IMR-90 (cell line): ENCODE data around the gene BECN2. TPM values are rescaled to one million over a fixed set of nuclear protein-coding genes. Genes with fewer than 3 reads are reported as not detected.

Experiments used
- ATAC-seq: fragments of 200-7000 bp; cut with Tn5 transposase; 2 replicates; pipeline ENCODE4 v1.9.1; 2020; ENCODE audit warnings: low read depth, mild to moderate bottlenecking, moderate library complexity
- BruUV-seq: library from RNA; stranded (reverse); fragments of 400-500 nt; replicated peaks from 2 replicates; lab custom pipeline; 2021; lab: Mats Ljungman, UMichigan
- CTCF ChIA-PET: fragments of 300-600 bp; formaldehyde crosslinking; extraction: SDS; loops from one replicate; lab custom pipeline; 2021; ENCODE audit warnings: antibody characterized with exemption; lab: Yijun Ruan, JAX
- POLR2A ChIA-PET: fragments of 300-600 bp; sonication (Branson Sonifier 250); formaldehyde crosslinking; loops from one replicate; lab custom pipeline; 2022; ENCODE audit warnings: antibody characterized with exemption; ENCODE audit not compliant: unreplicated experiment; lab: Charles Lee
- DNase-seq: peaks from one replicate; pipeline ENCODE4 v3.0.0; 2013
- H2AFZ ChIP-seq: replicated peaks from 2 replicates; pipeline ENCODE3; 2013; ENCODE audit warnings: low read length, mild to moderate bottlenecking; ENCODE audit not compliant: poor library complexity
- H2AK5ac ChIP-seq: 2 replicates; pipeline ENCODE4 v1.6.1; 2013; ENCODE audit warnings: low read depth, low read length, inconsistent platforms
- H2AK9ac ChIP-seq: replicated peaks from 2 replicates; pipeline ENCODE3; 2013; ENCODE audit warnings: mild to moderate bottlenecking, low read depth, low read length, moderate library complexity; ENCODE audit not compliant: poor library complexity
- H2BK120ac ChIP-seq: 2 replicates; pipeline ENCODE4 v1.6.1; 2013; ENCODE audit warnings: low read depth, low read length, inconsistent platforms
- H2BK15ac ChIP-seq: 3 replicates; pipeline ENCODE4 v1.6.1; 2013; ENCODE audit warnings: low read depth, low read length, inconsistent platforms
- H2BK20ac ChIP-seq: 2 replicates; pipeline ENCODE4 v1.6.1; 2013; ENCODE audit warnings: low read depth, mild to moderate bottlenecking, inconsistent platforms, low read length, moderate library complexity
- H2BK5ac ChIP-seq: 2 replicates; pipeline ENCODE4 v1.6.1; 2013; ENCODE audit warnings: mild to moderate bottlenecking, low read depth, low read length, inconsistent platforms; ENCODE audit not compliant: poor library complexity, severe bottlenecking
- H3K14ac ChIP-seq: replicated peaks from 2 replicates; pipeline ENCODE4 v1.6.1; 2013; ENCODE audit warnings: low read depth, low read length, inconsistent platforms
- H3K18ac ChIP-seq: 2 replicates; pipeline ENCODE4 v1.6.1; 2013; ENCODE audit warnings: low read depth, low read length, control low read depth
- H3K23ac ChIP-seq: 2 replicates; pipeline ENCODE4 v1.6.1; 2013; ENCODE audit warnings: low read depth, low read length, inconsistent platforms
- H3K27ac ChIP-seq: 2 replicates; pipeline ENCODE4 v1.5.1; 2013; ENCODE audit warnings: mild to moderate bottlenecking, control low read depth, low read length; ENCODE audit not compliant: insufficient read depth
- H3K27me3 ChIP-seq: 2 replicates; pipeline ENCODE4 v1.6.1; 2013; ENCODE audit warnings: low read length; ENCODE audit not compliant: control insufficient read depth, insufficient read depth
- H3K36me3 ChIP-seq: 2 replicates; pipeline ENCODE4 v1.6.1; 2013; ENCODE audit warnings: low read length, mixed read lengths; ENCODE audit not compliant: control insufficient read depth, insufficient read depth
- H3K4ac ChIP-seq: 2 replicates; pipeline ENCODE4 v1.6.1; 2013; ENCODE audit warnings: low read depth, low read length, inconsistent platforms
- H3K4me1 ChIP-seq: 2 replicates; pipeline ENCODE4 v1.6.1; 2013; ENCODE audit warnings: low read length, mixed read lengths; ENCODE audit not compliant: control insufficient read depth, insufficient read depth
- H3K4me2 ChIP-seq: 2 replicates; pipeline ENCODE4 v1.6.1; 2013; ENCODE audit warnings: low read depth, mild to moderate bottlenecking, control low read depth, low read length, moderate library complexity
- H3K4me3 ChIP-seq: 2 replicates; pipeline ENCODE4 v1.5.1; 2013; ENCODE audit warnings: low read depth, mild to moderate bottlenecking, control low read depth, low read length, moderate library complexity; ENCODE audit not compliant: insufficient read depth
- H3K56ac ChIP-seq: 2 replicates; pipeline ENCODE4 v1.6.1; 2013; ENCODE audit warnings: low read length, inconsistent platforms; ENCODE audit not compliant: insufficient read depth; ENCODE audit errors: extremely low read depth
- H3K79me1 ChIP-seq, 2 experiments: 2 replicates each; pipeline ENCODE4 v1.6.1; 2013; ENCODE audit warnings: low read length in 2 of 2, inconsistent platforms in 1 of 2, low read depth in 1 of 2
- H3K9ac ChIP-seq: 2 replicates; pipeline ENCODE4 v1.6.1; 2013; ENCODE audit warnings: low read depth, low read length, control low read depth
- H3K9me1 ChIP-seq: 2 replicates; pipeline ENCODE4 v1.6.1; 2013; ENCODE audit warnings: low read length, inconsistent platforms; ENCODE audit not compliant: insufficient read depth
- H3K9me3 ChIP-seq: 2 replicates; pipeline ENCODE4 v1.6.1; 2013; ENCODE audit warnings: low read length; ENCODE audit not compliant: control insufficient read depth, insufficient read depth
- H4K20me1 ChIP-seq: 2 replicates; pipeline ENCODE4 v1.6.1; 2013; ENCODE audit warnings: low read length, inconsistent platforms; ENCODE audit not compliant: insufficient read depth
- H4K5ac ChIP-seq: 2 replicates; pipeline ENCODE4 v1.6.1; 2013; ENCODE audit warnings: mild to moderate bottlenecking, low read depth, low read length, control low read depth
- H4K8ac ChIP-seq, 2 experiments: 2 replicates each; pipeline ENCODE4 v1.6.1; 2013; ENCODE audit warnings: low read depth in 2 of 2, low read length in 2 of 2, control low read depth in 1 of 2, inconsistent platforms in 1 of 2
- H4K91ac ChIP-seq: 2 replicates; pipeline ENCODE4 v1.6.1; 2013; ENCODE audit warnings: low read depth, low read length, inconsistent platforms; ENCODE audit not compliant: insufficient read depth
- BHLHE40 ChIP-seq: fragments of 150-350 bp; IDR thresholded peaks from 2 replicates; pipeline ENCODE4 v1.6.1; 2016; ENCODE audit warnings: mild to moderate bottlenecking, low read depth, low read length
- CEBPB ChIP-seq: IDR thresholded peaks from 2 replicates; pipeline ENCODE4 v1.6.1; 2012; ENCODE audit warnings: low read depth, low read length, improper control_type of control experiment
- CHD1 ChIP-seq: IDR thresholded peaks from 2 replicates; pipeline ENCODE4 v1.6.1; 2012; ENCODE audit warnings: low read depth, low read length, improper control_type of control experiment
- FOS ChIP-seq: fragments of 150-350 bp; IDR thresholded peaks from 2 replicates; pipeline ENCODE4 v1.6.1; 2016; ENCODE audit warnings: low read depth, low read length
- MAFK ChIP-seq: IDR thresholded peaks from 2 replicates; pipeline ENCODE4 v1.6.1; 2012; ENCODE audit warnings: low read depth, low read length, improper control_type of control experiment
- MAZ ChIP-seq: IDR thresholded peaks from 2 replicates; pipeline ENCODE4 v1.6.1; 2012; ENCODE audit warnings: low read depth, mild to moderate bottlenecking, low read length, improper control_type of control experiment, moderate library complexity, borderline replicate concordance
- MXI1 ChIP-seq: IDR thresholded peaks from 2 replicates; pipeline ENCODE4 v1.6.1; 2012; ENCODE audit warnings: low read depth, mild to moderate bottlenecking, low read length, moderate library complexity, borderline replicate concordance
- NFE2L2 ChIP-seq: fragments of 150-350 bp; IDR thresholded peaks from 2 replicates; pipeline ENCODE4 v1.6.1; 2016; ENCODE audit warnings: low read depth, mild to moderate bottlenecking, low read length
- POLR2A ChIP-seq: IDR thresholded peaks from 2 replicates; pipeline ENCODE4 v1.6.1; 2012; ENCODE audit warnings: mild to moderate bottlenecking, low read depth, low read length
- RAD21 ChIP-seq: IDR thresholded peaks from 2 replicates; pipeline ENCODE4 v1.6.1; 2012; ENCODE audit warnings: low read length, improper control_type of control experiment
- RCOR1 ChIP-seq: IDR thresholded peaks from 2 replicates; pipeline ENCODE4 v1.6.1; 2012; ENCODE audit warnings: mild to moderate bottlenecking, low read length, improper control_type of control experiment; ENCODE audit not compliant: insufficient replicate concordance
- RFX5 ChIP-seq: IDR thresholded peaks from 2 replicates; pipeline ENCODE4 v1.8.0; 2012; ENCODE audit warnings: low read depth, mild to moderate bottlenecking, low read length, moderate library complexity
- SMC3 ChIP-seq: fragments of 150-350 bp; IDR thresholded peaks from 2 replicates; pipeline ENCODE4 v1.6.1; 2016; ENCODE audit warnings: low read depth, mild to moderate bottlenecking, antibody characterized with exemption, low read length, moderate library complexity
- WGBS, 2 experiments: methylation state at CpG; one replicate each; pipeline versions ENCODE4 v1.1.5 to v1.1.7; 2013; ENCODE audit warnings: missing lambda C conversion rate in 2 of 2; ENCODE audit not compliant: insufficient read length in 1 of 2; ENCODE audit errors: extremely low coverage in 2 of 2; 5-methylcytosine and 5-hydroxymethylcytosine counted together
- dilution Hi-C: fragments of 300-500 bp; cut with HindIII; formaldehyde crosslinking; loops from one replicate; pipeline ENCODE4 v1.14.3; 2018; ENCODE audit warnings: low sequenced_read_pairs; ENCODE audit not compliant: unreplicated experiment
- in situ Hi-C: fragments of 300-500 bp; cut with MboI; formaldehyde crosslinking; loops from 3 replicates; pipeline ENCODE4 v1.14.3; 2019; ENCODE audit warnings: low sequenced_read_pairs, inconsistent platforms, mixed read lengths
- intact Hi-C: fragments of 100-400 bp; cut with micrococcal nuclease; formaldehyde crosslinking; loops from 2 replicates; pipeline ENCODE4 v1.10.0; 2022
- polyA plus RNA-seq, 3 experiments: library from polyadenylated mRNA; depleted of rRNA; stranded (reverse); fragments of >200 nt; gene quantifications; 2 replicates each; pipeline ENCODE4 v1.2.3, GENCODE V29; 2012; ENCODE audit warnings: low replicate concordance in 1 of 3
- total RNA-seq: library from RNA; depleted of rRNA; stranded (reverse); fragments of >200 nt; gene quantifications from 2 replicates; pipeline ENCODE4 v1.2.3, GENCODE V29; 2012
- TF ChIP-seq, protein P1 (sequence below): fragments of 150-350 bp; IDR thresholded peaks from 2 replicates; pipeline ENCODE4 v1.6.1; 2017; ENCODE audit warnings: mild to moderate bottlenecking, antibody characterized with exemption, low read length, low read depth
- TF ChIP-seq, protein P2 (sequence below): fragments of 150-350 bp; IDR thresholded peaks from 2 replicates; pipeline ENCODE4 v1.6.1; 2016; ENCODE audit warnings: low read depth, mild to moderate bottlenecking, low read length, moderate library complexity, borderline replicate concordance
- TF ChIP-seq, protein P3 (sequence below): conservative IDR thresholded peaks from 2 replicates; pipeline ENCODE4 v1.5.1; 2012; ENCODE audit warnings: mild to moderate bottlenecking, low read depth, low read length, improper control_type of control experiment

BECN2 gene
- total and polyA plus RNA-seq, 2 of the 4 experiments (the other 2 are of a cell fraction), result not detected

DNA sequence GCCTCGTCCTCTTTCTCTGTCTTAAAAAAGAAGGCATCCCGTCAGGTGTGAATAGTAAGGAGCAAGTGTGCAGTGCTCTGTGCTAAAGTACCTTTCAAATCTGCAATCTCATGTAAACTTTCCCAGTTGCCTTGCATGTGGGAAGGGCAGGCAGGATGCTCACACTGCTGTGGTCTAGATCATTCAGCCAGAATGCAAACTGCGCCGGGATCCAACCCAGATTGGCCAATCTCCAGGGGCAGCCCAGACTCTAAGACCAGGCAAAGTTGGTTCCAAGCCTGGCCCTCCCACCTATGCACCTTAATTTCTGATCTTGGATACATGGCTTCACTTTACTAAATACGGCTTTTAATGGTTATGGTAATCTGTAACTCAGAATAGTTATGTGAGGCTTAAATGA lies 44.5 kb downstream of the BECN2 start:
- DNase-seq, result no peak
- dilution Hi-C loops, result no loop called here
- POLR2A ChIA-PET, result no interaction called here

More for the DNA sequence above, 44.5 kb downstream of the BECN2 start:
- H2AK5ac ChIP-seq, result no peak overlapping the region
- TF ChIP-seq SMC3 (no peak), RCOR1 (no peak), RAD21 (no peak), FOS (no peak), BHLHE40 (no peak), POLR2A (no peak), MAFK (no peak), NFE2L2 (no peak), MXI1 (no peak), RFX5 (no peak), CEBPB (no peak), MAZ (no peak), CHD1 (no peak)
- TF ChIP-seq, protein P1, sequence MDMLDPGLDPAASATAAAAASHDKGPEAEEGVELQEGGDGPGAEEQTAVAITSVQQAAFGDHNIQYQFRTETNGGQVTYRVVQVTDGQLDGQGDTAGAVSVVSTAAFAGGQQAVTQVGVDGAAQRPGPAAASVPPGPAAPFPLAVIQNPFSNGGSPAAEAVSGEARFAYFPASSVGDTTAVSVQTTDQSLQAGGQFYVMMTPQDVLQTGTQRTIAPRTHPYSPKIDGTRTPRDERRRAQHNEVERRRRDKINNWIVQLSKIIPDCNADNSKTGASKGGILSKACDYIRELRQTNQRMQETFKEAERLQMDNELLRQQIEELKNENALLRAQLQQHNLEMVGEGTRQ, result no peak
- TF ChIP-seq, protein P2, sequence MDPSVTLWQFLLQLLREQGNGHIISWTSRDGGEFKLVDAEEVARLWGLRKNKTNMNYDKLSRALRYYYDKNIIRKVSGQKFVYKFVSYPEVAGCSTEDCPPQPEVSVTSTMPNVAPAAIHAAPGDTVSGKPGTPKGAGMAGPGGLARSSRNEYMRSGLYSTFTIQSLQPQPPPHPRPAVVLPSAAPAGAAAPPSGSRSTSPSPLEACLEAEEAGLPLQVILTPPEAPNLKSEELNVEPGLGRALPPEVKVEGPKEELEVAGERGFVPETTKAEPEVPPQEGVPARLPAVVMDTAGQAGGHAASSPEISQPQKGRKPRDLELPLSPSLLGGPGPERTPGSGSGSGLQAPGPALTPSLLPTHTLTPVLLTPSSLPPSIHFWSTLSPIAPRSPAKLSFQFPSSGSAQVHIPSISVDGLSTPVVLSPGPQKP, result no peak
- TF ChIP-seq, protein P3, sequence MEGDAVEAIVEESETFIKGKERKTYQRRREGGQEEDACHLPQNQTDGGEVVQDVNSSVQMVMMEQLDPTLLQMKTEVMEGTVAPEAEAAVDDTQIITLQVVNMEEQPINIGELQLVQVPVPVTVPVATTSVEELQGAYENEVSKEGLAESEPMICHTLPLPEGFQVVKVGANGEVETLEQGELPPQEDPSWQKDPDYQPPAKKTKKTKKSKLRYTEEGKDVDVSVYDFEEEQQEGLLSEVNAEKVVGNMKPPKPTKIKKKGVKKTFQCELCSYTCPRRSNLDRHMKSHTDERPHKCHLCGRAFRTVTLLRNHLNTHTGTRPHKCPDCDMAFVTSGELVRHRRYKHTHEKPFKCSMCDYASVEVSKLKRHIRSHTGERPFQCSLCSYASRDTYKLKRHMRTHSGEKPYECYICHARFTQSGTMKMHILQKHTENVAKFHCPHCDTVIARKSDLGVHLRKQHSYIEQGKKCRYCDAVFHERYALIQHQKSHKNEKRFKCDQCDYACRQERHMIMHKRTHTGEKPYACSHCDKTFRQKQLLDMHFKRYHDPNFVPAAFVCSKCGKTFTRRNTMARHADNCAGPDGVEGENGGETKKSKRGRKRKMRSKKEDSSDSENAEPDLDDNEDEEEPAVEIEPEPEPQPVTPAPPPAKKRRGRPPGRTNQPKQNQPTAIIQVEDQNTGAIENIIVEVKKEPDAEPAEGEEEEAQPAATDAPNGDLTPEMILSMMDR, result no peak
- no peak overlapping the region for H2BK15ac ChIP-seq
- no peak overlapping the region for H2BK120ac ChIP-seq
- CTCF ChIA-PET, result no interaction called here
- no peak overlapping the region for H3K27ac ChIP-seq
- H3K56ac ChIP-seq, result no peak overlapping the region
- no peaks in the 10 kb centered on the region for H3K9me3 ChIP-seq
- no peak overlapping the region for H3K9ac ChIP-seq
- no peak overlapping the region for H2AFZ ChIP-seq
- H3K9me1 ChIP-seq, result no peaks in the 10 kb centered on the region
- WGBS, 2 experiments, result 83% methylated on average over 2 of the region's 5 CpGs; no CpG with 5 or more reads in 1 of the 2 experiments
- no peak overlapping the region for H3K4me2 ChIP-seq
- H3K36me3 ChIP-seq, result no peaks in the 10 kb centered on the region
- H4K91ac ChIP-seq, result no peak overlapping the region
- H3K18ac ChIP-seq, result no peak overlapping the region
- H4K8ac ChIP-seq, result no peak overlapping the region
- no peak overlapping the region for H3K4ac ChIP-seq
- BruUV-seq, result no TSS peak
- H3K4me1 ChIP-seq, result no peaks in the 10 kb centered on the region
- H2AK9ac ChIP-seq, result no peak overlapping the region
- no peak overlapping the region for H3K4me3 ChIP-seq
- ATAC-seq, result no peak
- no peak overlapping the region for H2BK5ac ChIP-seq
- no peak overlapping the region for H4K5ac ChIP-seq
- no peaks in the 10 kb centered on the region for H3K27me3 ChIP-seq
- in situ Hi-C loops, result no loop called here
- H3K79me1 ChIP-seq, result no peaks in the 10 kb centered on the region
- no peak overlapping the region for H3K14ac ChIP-seq
- intact Hi-C loops, result no loop called here
- no peaks in the 10 kb centered on the region for H4K20me1 ChIP-seq
- no peak overlapping the region for H3K23ac ChIP-seq
- no peak overlapping the region for H2BK20ac ChIP-seq
